OCI-LY1 (cell line): ENCODE measurements around the gene IL1RAPL2.

ENCODE experiments used
- EZH2 ChIP-seq: fragments of 200-600 bp; sonication (generic), shearing (Covaris generic); IDR thresholded peaks from 2 replicates; pipeline ENCODE4 v1.8.0; 2017; ENCODE audit warnings: borderline replicate concordance, mixed run types, mild to moderate bottlenecking, antibody characterized with exemption, low read length, moderate library complexity, mixed read lengths
- TF ChIP-seq, protein P1 (sequence below): fragments of 200-600 bp; sonication (generic), shearing (Covaris generic); IDR thresholded peaks from 2 replicates; pipeline ENCODE4 v1.5.1; 2017; ENCODE audit warnings: mild to moderate bottlenecking, antibody characterized with exemption, low read length, moderate library complexity, mixed read lengths

DNA sequence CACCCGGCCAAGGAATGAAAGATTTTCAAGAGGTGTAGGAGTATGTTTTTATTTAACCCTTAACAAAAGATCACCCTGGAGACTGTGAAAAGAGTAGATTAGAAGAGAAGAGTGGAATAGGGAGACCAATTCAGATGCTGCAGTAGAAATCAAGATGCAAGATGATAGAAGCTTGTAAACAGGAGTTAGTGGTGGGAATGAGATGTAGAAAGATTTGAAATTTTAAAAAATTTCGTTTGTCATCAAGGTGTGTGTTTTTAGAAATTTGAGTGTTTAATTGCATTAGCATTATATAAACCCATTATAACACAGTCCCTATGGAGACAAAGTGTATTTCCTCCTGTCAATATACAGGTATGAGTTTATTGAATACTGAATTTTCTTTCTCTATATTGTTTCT lies 42.1 kb upstream of the IL1RAPL2 start:
- no peak for TF ChIP-seq EZH2
- TF ChIP-seq, protein P1, sequence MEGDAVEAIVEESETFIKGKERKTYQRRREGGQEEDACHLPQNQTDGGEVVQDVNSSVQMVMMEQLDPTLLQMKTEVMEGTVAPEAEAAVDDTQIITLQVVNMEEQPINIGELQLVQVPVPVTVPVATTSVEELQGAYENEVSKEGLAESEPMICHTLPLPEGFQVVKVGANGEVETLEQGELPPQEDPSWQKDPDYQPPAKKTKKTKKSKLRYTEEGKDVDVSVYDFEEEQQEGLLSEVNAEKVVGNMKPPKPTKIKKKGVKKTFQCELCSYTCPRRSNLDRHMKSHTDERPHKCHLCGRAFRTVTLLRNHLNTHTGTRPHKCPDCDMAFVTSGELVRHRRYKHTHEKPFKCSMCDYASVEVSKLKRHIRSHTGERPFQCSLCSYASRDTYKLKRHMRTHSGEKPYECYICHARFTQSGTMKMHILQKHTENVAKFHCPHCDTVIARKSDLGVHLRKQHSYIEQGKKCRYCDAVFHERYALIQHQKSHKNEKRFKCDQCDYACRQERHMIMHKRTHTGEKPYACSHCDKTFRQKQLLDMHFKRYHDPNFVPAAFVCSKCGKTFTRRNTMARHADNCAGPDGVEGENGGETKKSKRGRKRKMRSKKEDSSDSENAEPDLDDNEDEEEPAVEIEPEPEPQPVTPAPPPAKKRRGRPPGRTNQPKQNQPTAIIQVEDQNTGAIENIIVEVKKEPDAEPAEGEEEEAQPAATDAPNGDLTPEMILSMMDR = no peak
